Neural cell (in vitro differentiated cells): ENCODE results near the gene MINDY3. TPM values are rescaled to one million over a fixed set of nuclear protein-coding genes. Genes with fewer than 3 reads are reported as not detected.
A peak's percentile ranks its signal among the peaks of the same experiment; 100 is the strongest.

Source experiments
- H2AFZ ChIP-seq: fragments of 200-600, 300-800 bp; sonication (generic), shearing (Covaris generic); 2 replicates; pipeline ENCODE4 v1.6.0; 2014; ENCODE audit warnings: low read depth, mild to moderate bottlenecking, antibody characterized with exemption, low read length, moderate library complexity
- H3F3A ChIP-seq: fragments of 200-600 bp; shearing (Covaris generic); 2 replicates; pipeline ENCODE4 v1.6.1; 2016; ENCODE audit warnings: mild to moderate bottlenecking, moderate library complexity, mixed read lengths, antibody characterized with exemption, low read length; ENCODE audit not compliant: insufficient read depth, poor library complexity, severe bottlenecking
- H3K27ac ChIP-seq: fragments of 200-600, 300-800 bp; sonication (generic), shearing (Covaris generic); 2 replicates; pipeline ENCODE4 v1.5.1; 2014; ENCODE audit warnings: mild to moderate bottlenecking, low read length, moderate library complexity
- H3K27me3 ChIP-seq: fragments of 300-800, 200-600 bp; sonication (generic), shearing (Covaris generic); 2 replicates; pipeline ENCODE4 v1.6.0; 2014; ENCODE audit warnings: mild to moderate bottlenecking, low read depth, low read length, moderate library complexity; ENCODE audit not compliant: insufficient read depth
- H3K36me3 ChIP-seq: fragments of 300-800, 200-600 bp; sonication (generic), shearing (Covaris generic); 2 replicates; pipeline ENCODE4 v1.5.1; 2014; ENCODE audit warnings: mild to moderate bottlenecking, antibody characterized with exemption, low read length, moderate library complexity; ENCODE audit not compliant: insufficient read depth
- H3K4me2 ChIP-seq: fragments of 300-800, 200-600 bp; sonication (generic), shearing (Covaris generic); 2 replicates; pipeline ENCODE4 v1.6.0; 2014; ENCODE audit warnings: mild to moderate bottlenecking, low read length
- H3K4me3 ChIP-seq: fragments of 300-800, 200-600 bp; sonication (generic), shearing (Covaris generic); 2 replicates; pipeline ENCODE4 v1.5.1; 2014; ENCODE audit warnings: mild to moderate bottlenecking, low read length, moderate library complexity
- H3K79me2 ChIP-seq: fragments of 200-600 bp; shearing (Covaris generic); replicated peaks from 2 replicates; pipeline ENCODE4 v1.6.0; 2014; ENCODE audit warnings: mild to moderate bottlenecking, low read length, moderate library complexity; ENCODE audit not compliant: insufficient read depth
- H3K9ac ChIP-seq: fragments of 300-800, 200-600 bp; sonication (generic), shearing (Covaris generic); 2 replicates; pipeline ENCODE4 v1.6.1; 2016; ENCODE audit warnings: mild to moderate bottlenecking, low read length, mixed read lengths
- H3K9me2 ChIP-seq: fragments of 200-600 bp; shearing (Covaris generic); 2 replicates; pipeline ENCODE4 v1.6.1; 2016; ENCODE audit warnings: mild to moderate bottlenecking, low read length, mixed read lengths; ENCODE audit not compliant: insufficient read depth
- H3K9me3 ChIP-seq: fragments of 200-600, 300-800 bp; sonication (generic), shearing (Covaris generic); 2 replicates; pipeline ENCODE4 v1.6.1; 2016; ENCODE audit warnings: mild to moderate bottlenecking, mixed run types, low read length, moderate library complexity, mixed read lengths
- H4K20me1 ChIP-seq: fragments of 200-600 bp; shearing (Covaris generic); 2 replicates; pipeline ENCODE4 v1.6.1; 2016; ENCODE audit warnings: mild to moderate bottlenecking, mixed run types; ENCODE audit not compliant: insufficient read depth
- EP300 ChIP-seq: fragments of 450-650 bp; conservative IDR thresholded peaks from 2 replicates; pipeline ENCODE4 v1.6.1; 2014; ENCODE audit warnings: antibody characterized with exemption, mild to moderate bottlenecking, moderate library complexity; ENCODE audit not compliant: poor library complexity, severe bottlenecking
- EZH2 ChIP-seq: fragments of 200-600, 300-800 bp; shearing (Covaris generic), sonication (generic); IDR thresholded peaks from 2 replicates; pipeline ENCODE4 v1.6.1; 2014; ENCODE audit warnings: antibody characterized with exemption, low read length, borderline replicate concordance, mild to moderate bottlenecking; ENCODE audit not compliant: insufficient read depth, poor library complexity, severe bottlenecking
- MXI1 ChIP-seq: fragments of 450-650 bp; conservative IDR thresholded peaks from 2 replicates; pipeline ENCODE4 v1.6.1; 2014; ENCODE audit warnings: antibody characterized with exemption, mild to moderate bottlenecking; ENCODE audit not compliant: poor library complexity, severe bottlenecking
- POLR2AphosphoS5 ChIP-seq: IDR thresholded peaks from 2 replicates; pipeline ENCODE4 v1.6.1; 2012
- REST ChIP-seq: IDR thresholded peaks from 2 replicates; pipeline ENCODE4 v1.6.1; 2012; ENCODE audit warnings: borderline replicate concordance
- SMC3 ChIP-seq: fragments of 450-650 bp; conservative IDR thresholded peaks from 2 replicates; pipeline ENCODE4 v1.6.1; 2014; ENCODE audit warnings: antibody characterized with exemption, mild to moderate bottlenecking, moderate library complexity; ENCODE audit not compliant: poor library complexity
- TAF1 ChIP-seq: IDR thresholded peaks from 2 replicates; pipeline ENCODE4 v1.6.1; 2012; ENCODE audit warnings: low read depth
- polyA plus RNA-seq: library from polyadenylated mRNA; depleted of rRNA; stranded (reverse); fragments of >200 nt; gene quantifications from 2 replicates; pipeline ENCODE4 v1.2.3, GENCODE V29; 2014
- TF ChIP-seq, protein P1 (sequence below): fragments of 450-650 bp; IDR thresholded peaks from 2 replicates; pipeline ENCODE4 v1.5.1; 2014; ENCODE audit warnings: antibody characterized with exemption, mild to moderate bottlenecking, moderate library complexity; ENCODE audit not compliant: poor library complexity, severe bottlenecking

MINDY3 gene
- polyA plus RNA-seq, 1 donor from 2014 or later: 56.5 TPM

DNA sequence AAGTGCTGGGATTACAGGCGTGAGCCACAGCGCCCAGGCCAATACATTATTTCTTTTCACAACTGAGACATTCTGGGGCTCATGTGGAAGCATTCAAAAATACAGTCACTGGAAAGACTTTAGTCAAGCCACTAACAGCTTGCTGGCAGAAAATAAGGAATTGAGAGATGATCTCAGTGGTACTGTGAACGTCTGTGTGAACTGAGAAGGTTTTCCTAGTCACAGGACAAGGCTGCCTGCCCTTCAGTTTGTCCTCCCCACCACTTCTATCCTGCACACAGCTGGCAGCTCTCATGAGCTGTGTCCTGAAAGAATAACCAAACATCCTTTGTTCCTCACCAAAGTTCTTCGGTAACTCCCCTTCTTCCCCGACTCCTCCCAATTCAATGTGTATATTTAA, 109.3 kb downstream of the MINDY3 start:
- Histone ChIP-seq H2AFZ (no peak overlapping the region), H3K27ac (no peak overlapping the region), H3K4me3 (no peak overlapping the region), H3K27me3 (no peaks in the 10 kb centered on the region), H3K9me2 (no peaks in the 10 kb centered on the region), H3K79me2 (no peaks in the 10 kb centered on the region), H3F3A (no peaks in the 10 kb centered on the region), H3K4me2 (no peak overlapping the region), H3K9ac (no peak overlapping the region), H4K20me1 (no peaks in the 10 kb centered on the region), H3K36me3 (no peaks in the 10 kb centered on the region), H3K9me3 (no peaks in the 10 kb centered on the region)
- TF ChIP-seq REST (no peak), SMC3 (no peak), POLR2AphosphoS5 (no peak), MXI1 (no peak), EZH2 (no peak)

DNA sequence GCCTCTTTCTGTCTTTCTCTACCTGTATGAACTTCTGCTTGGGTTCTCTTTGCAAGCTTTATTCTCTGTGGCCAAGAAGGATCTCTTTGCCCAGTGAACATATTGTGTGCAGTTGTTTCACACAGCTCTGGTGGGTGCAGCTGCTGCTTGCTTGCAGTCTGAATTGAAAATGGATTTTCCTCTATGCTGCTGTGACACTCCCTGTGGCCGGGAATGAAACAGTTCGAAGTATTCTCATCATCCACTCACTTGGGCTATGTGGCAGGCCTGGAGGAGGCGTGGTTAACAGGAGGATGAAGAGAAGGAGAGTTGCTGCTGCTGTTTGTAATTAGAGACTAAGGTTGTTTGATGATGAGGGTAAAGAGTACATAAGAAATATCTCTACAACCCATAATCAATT, 112.2 kb downstream of the MINDY3 start:
- no peaks in the 10 kb centered on the region for H3K9me3 ChIP-seq
- H3K79me2 ChIP-seq: no peaks in the 10 kb centered on the region
- no peak for TF ChIP-seq MXI1
- TF ChIP-seq EP300: no peak
- TF ChIP-seq, protein P1, sequence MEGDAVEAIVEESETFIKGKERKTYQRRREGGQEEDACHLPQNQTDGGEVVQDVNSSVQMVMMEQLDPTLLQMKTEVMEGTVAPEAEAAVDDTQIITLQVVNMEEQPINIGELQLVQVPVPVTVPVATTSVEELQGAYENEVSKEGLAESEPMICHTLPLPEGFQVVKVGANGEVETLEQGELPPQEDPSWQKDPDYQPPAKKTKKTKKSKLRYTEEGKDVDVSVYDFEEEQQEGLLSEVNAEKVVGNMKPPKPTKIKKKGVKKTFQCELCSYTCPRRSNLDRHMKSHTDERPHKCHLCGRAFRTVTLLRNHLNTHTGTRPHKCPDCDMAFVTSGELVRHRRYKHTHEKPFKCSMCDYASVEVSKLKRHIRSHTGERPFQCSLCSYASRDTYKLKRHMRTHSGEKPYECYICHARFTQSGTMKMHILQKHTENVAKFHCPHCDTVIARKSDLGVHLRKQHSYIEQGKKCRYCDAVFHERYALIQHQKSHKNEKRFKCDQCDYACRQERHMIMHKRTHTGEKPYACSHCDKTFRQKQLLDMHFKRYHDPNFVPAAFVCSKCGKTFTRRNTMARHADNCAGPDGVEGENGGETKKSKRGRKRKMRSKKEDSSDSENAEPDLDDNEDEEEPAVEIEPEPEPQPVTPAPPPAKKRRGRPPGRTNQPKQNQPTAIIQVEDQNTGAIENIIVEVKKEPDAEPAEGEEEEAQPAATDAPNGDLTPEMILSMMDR: peak; percentile 15
- TF ChIP-seq TAF1: no peak
- no peak for TF ChIP-seq SMC3
- no peaks in the 10 kb centered on the region for H4K20me1 ChIP-seq
- no peaks in the 10 kb centered on the region for H3K36me3 ChIP-seq
- H3K4me3 ChIP-seq: no peak overlapping the region
- H3K27me3 ChIP-seq: no peaks in the 10 kb centered on the region
- no peak overlapping the region for H3K9ac ChIP-seq
- no peaks in the 10 kb centered on the region for H3F3A ChIP-seq
- no peaks in the 10 kb centered on the region for H3K9me2 ChIP-seq
- no peak overlapping the region for H3K4me2 ChIP-seq
- no peak overlapping the region for H2AFZ ChIP-seq
- H3K27ac ChIP-seq: no peak overlapping the region

DNA sequence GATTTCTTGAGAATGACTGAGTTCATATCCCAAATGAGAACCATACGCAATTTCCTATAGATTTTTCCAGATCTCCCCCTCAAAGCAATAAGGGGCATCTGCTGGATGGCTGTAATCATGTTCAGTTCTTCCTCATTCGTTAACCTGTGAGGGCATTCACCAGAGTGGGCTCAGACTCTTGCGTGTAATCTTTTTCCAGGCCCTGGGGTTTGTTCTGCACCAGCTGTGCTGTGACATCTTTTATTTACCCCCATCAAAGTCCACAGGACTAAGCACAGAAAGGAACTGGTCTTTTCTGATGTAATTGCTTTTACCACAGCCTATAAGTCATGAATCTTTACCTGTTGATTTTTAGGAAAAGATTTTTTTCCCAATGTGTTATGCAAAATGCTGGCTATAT, 112.7 kb downstream of the MINDY3 start:
- Histone ChIP-seq H2AFZ (no peak overlapping the region), H4K20me1 (no peaks in the 10 kb centered on the region), H3K4me2 (no peak overlapping the region), H3K9ac (no peak overlapping the region), H3K9me3 (no peaks in the 10 kb centered on the region), H3K9me2 (no peaks in the 10 kb centered on the region), H3K27me3 (no peaks in the 10 kb centered on the region), H3K27ac (no peak overlapping the region), H3K36me3 (no peaks in the 10 kb centered on the region), H3K79me2 (no peaks in the 10 kb centered on the region), H3K4me3 (no peak overlapping the region), H3F3A (no peaks in the 10 kb centered on the region)
- no peak for TF ChIP-seq MXI1
- no peak for TF ChIP-seq TAF1
